GM23248 (cell line): ENCODE data around the gene GNAT3. TPM values are rescaled to one million over a fixed set of nuclear protein-coding genes. Genes with fewer than 3 reads are reported as not detected.

Experiments
- DNase-seq: peaks from one replicate; pipeline ENCODE4 v3.0.0-alpha.2; 2015
- H2AFZ ChIP-seq: fragments of 200-600 bp; sonication (generic); 2 replicates; pipeline ENCODE4 v1.6.1; 2016; ENCODE audit warnings: antibody characterized with exemption
- H3F3A ChIP-seq: fragments of 200-600 bp; sonication (generic); 2 replicates; pipeline ENCODE4 v1.6.1; 2016; ENCODE audit warnings: mild to moderate bottlenecking, antibody characterized with exemption, mixed run types; ENCODE audit not compliant: insufficient read depth
- H3K27ac ChIP-seq: fragments of 200-600 bp; sonication (generic); 2 replicates; pipeline ENCODE4 v1.5.1; 2016; ENCODE audit warnings: mild to moderate bottlenecking
- H3K27me3 ChIP-seq: fragments of 200-600 bp; sonication (generic); replicated peaks from 2 replicates; pipeline ENCODE4 v1.6.1; 2016; ENCODE audit warnings: mild to moderate bottlenecking; ENCODE audit not compliant: insufficient read depth
- H3K36me3 ChIP-seq: fragments of 200-600 bp; sonication (generic); 2 replicates; pipeline ENCODE4 v1.6.1; 2016; ENCODE audit warnings: low read depth, mild to moderate bottlenecking
- H3K4me1 ChIP-seq: fragments of 200-600 bp; sonication (generic); 2 replicates; pipeline ENCODE4 v1.6.1; 2016; ENCODE audit warnings: mild to moderate bottlenecking; ENCODE audit not compliant: insufficient read depth
- H3K4me2 ChIP-seq: fragments of 200-600 bp; sonication (generic); one replicate; pipeline ENCODE4 v1.6.1; 2016; ENCODE audit warnings: mild to moderate bottlenecking; ENCODE audit not compliant: unreplicated experiment
- H3K4me3 ChIP-seq: fragments of 200-600 bp; sonication (generic); 2 replicates; pipeline ENCODE4 v1.5.1; 2016; ENCODE audit warnings: mild to moderate bottlenecking
- H3K79me2 ChIP-seq: fragments of 200-600 bp; sonication (generic); 2 replicates; pipeline ENCODE4 v1.6.1; 2016; ENCODE audit warnings: mild to moderate bottlenecking; ENCODE audit not compliant: insufficient read depth
- H3K9ac ChIP-seq: fragments of 200-600 bp; sonication (generic); 2 replicates; pipeline ENCODE4 v1.6.1; 2016; ENCODE audit warnings: mild to moderate bottlenecking
- H3K9me2 ChIP-seq: fragments of 200-600 bp; sonication (generic); 2 replicates; pipeline ENCODE4 v1.6.1; 2016; ENCODE audit warnings: mixed run types, mild to moderate bottlenecking, moderate library complexity; ENCODE audit not compliant: insufficient read depth
- H3K9me3 ChIP-seq: fragments of 200-600 bp; sonication (generic); one replicate; pipeline ENCODE4 v1.6.1; 2017; ENCODE audit warnings: low read depth
- H4K20me1 ChIP-seq: fragments of 200-600 bp; sonication (generic); 2 replicates; pipeline ENCODE4 v1.6.0; 2016; ENCODE audit not compliant: insufficient read depth
- EZH2 ChIP-seq: fragments of 200-600 bp; sonication (generic); IDR thresholded peaks from 2 replicates; pipeline ENCODE4 v1.6.1; 2018; ENCODE audit warnings: antibody characterized with exemption, mild to moderate bottlenecking; ENCODE audit not compliant: insufficient read depth, poor library complexity, severe bottlenecking
- EZH2phosphoT487 ChIP-seq: fragments of 200-600 bp; sonication (generic); IDR thresholded peaks from 2 replicates; pipeline ENCODE4 v1.6.1; 2018; ENCODE audit warnings: antibody characterized with exemption, moderate library complexity, mild to moderate bottlenecking, low read depth; ENCODE audit not compliant: insufficient read depth
- WGBS, 2 experiments: methylation state at CpG; one replicate each; pipeline ENCODE4 v1.1.6; 2015 to 2017; ENCODE audit warnings: low lambda C conversion rate in 2 of 2, low coverage in 1 of 2; ENCODE audit errors: missing lambda C conversion rate in 2 of 2; 5-methylcytosine and 5-hydroxymethylcytosine counted together
- in situ Hi-C: fragments of 300-500 bp; cut with MboI; formaldehyde crosslinking; loops from 2 replicates; pipeline ENCODE4 v1.15.0; 2020
- polyA plus RNA-seq: library from polyadenylated mRNA; unstranded; fragments of >200 nt; fragmentation: Nextera tagmentation; extraction: Ambion mirVana; gene quantifications from 2 replicates; pipeline ENCODE4 v1.2.1, GENCODE V29; 2016
- total RNA-seq: library from RNA; depleted of rRNA; stranded (reverse); fragments of >200 nt; shearing (Covaris generic); gene quantifications from 2 replicates; pipeline ENCODE4 v1.2.3, GENCODE V29; 2014

GNAT3 gene
- total and polyA plus RNA-seq, 2 experiments from 2014 or later: not detected

- in situ Hi-C loops: no loop called here
- Histone ChIP-seq H3K27me3 (no peaks in the 10 kb centered on the region), H3K9ac (no peak overlapping the region), H3F3A (no peaks in the 10 kb centered on the region), H4K20me1 (no peaks in the 10 kb centered on the region), H3K9me3 (no peaks in the 10 kb centered on the region), H3K4me1 (no peaks in the 10 kb centered on the region), H3K4me2 (no peak overlapping the region), H3K27ac (no peak overlapping the region), H3K4me3 (no peak overlapping the region), H3K9me2 (no peaks in the 10 kb centered on the region), H3K36me3 (no peaks in the 10 kb centered on the region), H2AFZ (no peak overlapping the region), H3K79me2 (no peaks in the 10 kb centered on the region)
- no peak for DNase-seq
- TF ChIP-seq EZH2phosphoT487 (no peak), EZH2 (no peak)
- WGBS, 2 experiments: 81% methylated on average over 4 of the region's 4 CpGs
These were observed 14.6 kb upstream of the GNAT3 start for GRCh38 chr7:80526472-80526871.

GRCh38 chr7:80524693-80525092 lies 12.8 kb upstream of the GNAT3 start:
- Histone ChIP-seq H4K20me1 (no peaks in the 10 kb centered on the region), H3K27me3 (no peaks in the 10 kb centered on the region), H3K9ac (no peak overlapping the region), H3K79me2 (no peaks in the 10 kb centered on the region), H3K9me2 (no peaks in the 10 kb centered on the region), H3K36me3 (no peaks in the 10 kb centered on the region), H3K9me3 (no peaks in the 10 kb centered on the region), H3K4me3 (no peak overlapping the region), H2AFZ (no peak overlapping the region), H3K4me2 (no peak overlapping the region), H3F3A (no peaks in the 10 kb centered on the region), H3K27ac (no peak overlapping the region), H3K4me1 (no peaks in the 10 kb centered on the region)
- WGBS, 2 experiments: 98 to 100% methylated on average over 9 of the region's 9 CpGs
- in situ Hi-C loops: no loop called here
- TF ChIP-seq EZH2 (no peak), EZH2phosphoT487 (no peak)
- DNase-seq: no peak

- H3K9me3 ChIP-seq: no peaks in the 10 kb centered on the region
- no peaks in the 10 kb centered on the region for H3F3A ChIP-seq
- H3K36me3 ChIP-seq: no peaks in the 10 kb centered on the region
- H3K9ac ChIP-seq: no peak overlapping the region
- no peak overlapping the region for H2AFZ ChIP-seq
- H3K9me2 ChIP-seq: no peaks in the 10 kb centered on the region
- 0 out of 2 replicates have a peak, but pooled peaks cover 4% of the 10 kb centered on the region for H3K4me1 ChIP-seq
- DNase-seq: no peak
- H4K20me1 ChIP-seq: no peaks in the 10 kb centered on the region
- H3K79me2 ChIP-seq: no peaks in the 10 kb centered on the region
- no peaks in the 10 kb centered on the region for H3K27me3 ChIP-seq
- H3K4me3 ChIP-seq: no peak overlapping the region
- WGBS, 2 experiments: 76 to 83% methylated on average over 2 of the region's 2 CpGs
- TF ChIP-seq EZH2: no peak
- no peak for TF ChIP-seq EZH2phosphoT487
- in situ Hi-C loops: no loop called here
- no peak overlapping the region for H3K4me2 ChIP-seq
- no peak overlapping the region for H3K27ac ChIP-seq
These were observed 9.9 kb upstream of the GNAT3 start for GRCh38 chr7:80521809-80522208.

GRCh38 chr7:80520199-80520598 lies 8.3 kb upstream of the GNAT3 start:
- no peak overlapping the region for H3K4me2 ChIP-seq
- in situ Hi-C loops: no loop called here
- no peak overlapping the region for H2AFZ ChIP-seq
- H3K4me1 ChIP-seq: 0 out of 2 replicates have a peak, but pooled peaks cover 4% of the 10 kb centered on the region
- H3K27ac ChIP-seq: no peak overlapping the region
- TF ChIP-seq EZH2phosphoT487: no peak
- TF ChIP-seq EZH2: no peak
- no peaks in the 10 kb centered on the region for H3F3A ChIP-seq
- no peaks in the 10 kb centered on the region for H3K27me3 ChIP-seq
- no peak for DNase-seq
- 58 to 61% methylated on average over 2 of the region's 2 CpGs for WGBS, 2 experiments
- no peaks in the 10 kb centered on the region for H4K20me1 ChIP-seq
- H3K4me3 ChIP-seq: no peak overlapping the region
- no peaks in the 10 kb centered on the region for H3K36me3 ChIP-seq
- no peaks in the 10 kb centered on the region for H3K9me3 ChIP-seq
- no peak overlapping the region for H3K9ac ChIP-seq
- no peaks in the 10 kb centered on the region for H3K79me2 ChIP-seq
- no peaks in the 10 kb centered on the region for H3K9me2 ChIP-seq

GRCh38 chr7:80517282-80517747 lies 5.5 kb upstream of the GNAT3 start:
- Histone ChIP-seq H3K36me3 (no peaks in the 10 kb centered on the region), H3K79me2 (no peaks in the 10 kb centered on the region), H3K9ac (no peak overlapping the region), H3F3A (no peaks in the 10 kb centered on the region), H3K9me2 (no peaks in the 10 kb centered on the region), H3K27ac (no peak overlapping the region), H3K4me1 (0 out of 2 replicates have a peak, but pooled peaks cover 4% of the 10 kb centered on the region), H3K4me2 (no peak overlapping the region), H3K9me3 (no peaks in the 10 kb centered on the region), H4K20me1 (no peaks in the 10 kb centered on the region), H2AFZ (peak overlapping the region; percentile 24; the same call in 1 of the 2 replicates), H3K27me3 (no peaks in the 10 kb centered on the region), H3K4me3 (no peak overlapping the region)
- in situ Hi-C loops: no loop called here
- no peak for TF ChIP-seq EZH2
- no peak for TF ChIP-seq EZH2phosphoT487
- WGBS, 2 experiments: 79 to 85% methylated on average over 4 of the region's 4 CpGs
- DNase-seq: no peak
